ENCODE data around the gene CECR2. TPM values are rescaled to one million over a fixed set of nuclear protein-coding genes. Genes with fewer than 3 reads are reported as not detected.

Gene CECR2
- total RNA-seq, 1 experiment from 2014 or later: 154 TPM

DNA sequence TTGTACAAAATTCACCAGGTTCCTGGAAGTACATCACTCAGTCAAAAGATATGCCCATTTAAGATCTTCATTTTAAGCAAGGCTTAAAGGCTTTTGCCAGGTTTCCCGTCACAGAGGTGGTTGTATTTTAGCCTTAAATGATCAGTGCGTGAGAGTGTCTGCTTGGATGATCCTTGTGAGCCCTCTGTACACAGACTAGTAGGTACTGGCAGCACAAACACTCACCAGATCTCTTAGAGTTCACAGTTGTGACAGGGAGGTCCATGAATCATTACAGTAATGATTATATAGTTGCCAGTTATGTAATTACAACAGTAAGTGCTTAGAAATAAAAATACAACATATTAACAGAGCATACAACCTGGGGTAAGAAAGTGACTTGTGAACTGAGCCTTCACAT lies 109.9 kb downstream of the CECR2 start:
- Histone ChIP-seq H3K79me1 (ENCODE audit: insufficient read depth, low read depth, low read length, poor library complexity, severe bottlenecking) (peaks cover 7% of the 10 kb centered on the region), H3K14ac (ENCODE audit: insufficient read depth, low read length) (no peak overlapping the region), H3K4me1 (ENCODE audit: insufficient read depth, low read length) (peaks cover 6% of the 10 kb centered on the region; the same call in 1 of the 2 replicates), H2BK15ac (ENCODE audit: low read depth, low read length) (no peak overlapping the region), H3K27ac (ENCODE audit: insufficient read length, low read depth, low read length) (no peak overlapping the region), H4K91ac (ENCODE audit: insufficient read length, low read depth, low read length) (no peak overlapping the region), H3K27me3 (ENCODE audit: insufficient read depth, low read length) (no peaks in the 10 kb centered on the region), H2AK5ac (ENCODE audit: insufficient read length, low read length) (no peak overlapping the region), H3K4ac (ENCODE audit: low read depth, low read length) (no peak overlapping the region), H3K79me2 (ENCODE audit: insufficient read depth, low read length) (peaks cover 14% of the 10 kb centered on the region; the same call in 1 of the 2 replicates), H3K18ac (ENCODE audit: insufficient read length, low read depth, low read length) (no peak overlapping the region), H3K23me2 (ENCODE audit: insufficient read length, low read depth, low read length, poor library complexity, severe bottlenecking) (no peaks in the 10 kb centered on the region), H4K5ac (ENCODE audit: insufficient read length, low read depth, low read length) (no peak overlapping the region), H2AFZ (ENCODE audit: low read length) (no peak overlapping the region), H2BK5ac (ENCODE audit: insufficient read length, low read length) (no peak overlapping the region), H3K9me3 (ENCODE audit: control insufficient read depth, low read depth, low read length) (no peaks in the 10 kb centered on the region), H3K4me2 (ENCODE audit: insufficient read depth, insufficient read length, low read length) (no peak overlapping the region), H2BK120ac (ENCODE audit: low read depth, low read length, poor library complexity, severe bottlenecking) (no peak overlapping the region), H3K23ac (ENCODE audit: insufficient read length, low read depth, low read length) (no peak overlapping the region), H3K56ac (ENCODE audit: insufficient read length, low read depth, low read length) (no peak overlapping the region), H2BK20ac (ENCODE audit: low read depth, low read length, poor library complexity, severe bottlenecking) (no peak overlapping the region), H3T11ph (ENCODE audit: low read length) (no peak overlapping the region), H2BK12ac (ENCODE audit: insufficient read length, low read depth, low read length) (no peak overlapping the region), H4K20me1 (ENCODE audit: control insufficient read depth, insufficient read depth, insufficient read length) (no peaks in the 10 kb centered on the region), H3K9ac (ENCODE audit: extremely low read depth, insufficient read length, low read length) (no peak overlapping the region), H4K8ac (replicated peaks; ENCODE audit: insufficient read length, low read depth, low read length) (no peak overlapping the region)
- DNase-seq: no peak
- no CpG with 5 or more reads among the region's 2 CpGs for WGBS (ENCODE audit: extremely low coverage, insufficient read length, low lambda C conversion rate)
- H3K27me3 Mint-ChIP-seq (ENCODE audit: low read depth): no peaks in the 10 kb centered on the region
- peak overlapping the region in 2 of 3 experiments; percentile 5 to 28; a peak in 3 of 7 replicates for H3K27ac Mint-ChIP-seq
- TF ChIP-seq, protein P1, sequence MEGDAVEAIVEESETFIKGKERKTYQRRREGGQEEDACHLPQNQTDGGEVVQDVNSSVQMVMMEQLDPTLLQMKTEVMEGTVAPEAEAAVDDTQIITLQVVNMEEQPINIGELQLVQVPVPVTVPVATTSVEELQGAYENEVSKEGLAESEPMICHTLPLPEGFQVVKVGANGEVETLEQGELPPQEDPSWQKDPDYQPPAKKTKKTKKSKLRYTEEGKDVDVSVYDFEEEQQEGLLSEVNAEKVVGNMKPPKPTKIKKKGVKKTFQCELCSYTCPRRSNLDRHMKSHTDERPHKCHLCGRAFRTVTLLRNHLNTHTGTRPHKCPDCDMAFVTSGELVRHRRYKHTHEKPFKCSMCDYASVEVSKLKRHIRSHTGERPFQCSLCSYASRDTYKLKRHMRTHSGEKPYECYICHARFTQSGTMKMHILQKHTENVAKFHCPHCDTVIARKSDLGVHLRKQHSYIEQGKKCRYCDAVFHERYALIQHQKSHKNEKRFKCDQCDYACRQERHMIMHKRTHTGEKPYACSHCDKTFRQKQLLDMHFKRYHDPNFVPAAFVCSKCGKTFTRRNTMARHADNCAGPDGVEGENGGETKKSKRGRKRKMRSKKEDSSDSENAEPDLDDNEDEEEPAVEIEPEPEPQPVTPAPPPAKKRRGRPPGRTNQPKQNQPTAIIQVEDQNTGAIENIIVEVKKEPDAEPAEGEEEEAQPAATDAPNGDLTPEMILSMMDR (conservative IDR thresholded peaks at IDR 0.05): no peak
- no peaks in the 10 kb centered on the region for H3K9me3 Mint-ChIP-seq
- H3K4me1 Mint-ChIP-seq: peaks cover 33 to 34% of the 10 kb centered on the region in 2 experiments
- peaks cover 34 to 62% (median 54%) of the 10 kb centered on the region in 3 experiments for H3K36me3 Mint-ChIP-seq (ENCODE audit: insufficient read depth in 1 of 3, low read depth in 3 of 3)
- H3K4me3 Mint-ChIP-seq: no peak overlapping the region
